ENCODE measurements around the gene EYA2. TPM values are rescaled to one million over a fixed set of nuclear protein-coding genes. Genes with fewer than 3 reads are reported as not detected.

EYA2 gene
- total RNA-seq, 1 donor from 2014 or later, result 94.1 TPM

- Mint-ChIP-seq H3K27me3 (ENCODE audit: unreplicated experiment) (no peaks in the 10 kb centered on the region), H3K4me3 (ENCODE audit: unreplicated experiment) (no peak overlapping the region), H3K9me3 (ENCODE audit: unreplicated experiment) (no peaks in the 10 kb centered on the region), H3K27ac (ENCODE audit: unreplicated experiment) (no peak overlapping the region), H3K4me1 (ENCODE audit: low read depth, unreplicated experiment) (peaks cover 33% of the 10 kb centered on the region), H3K36me3 (ENCODE audit: unreplicated experiment) (no peaks in the 10 kb centered on the region)
- TF ChIP-seq CTCF (IDR thresholded peaks at IDR 0.05; ENCODE audit: partially characterized antibody, unreplicated experiment), result no peak
- DNase-seq, result no peak
These were observed 8.6 kb downstream of the EYA2 start for GRCh38 chr20:46903256-46903655.

- no peak for TF ChIP-seq CTCF (IDR thresholded peaks at IDR 0.05; ENCODE audit: partially characterized antibody, unreplicated experiment)
- Mint-ChIP-seq H3K36me3 (ENCODE audit: unreplicated experiment) (no peaks in the 10 kb centered on the region), H3K9me3 (ENCODE audit: unreplicated experiment) (no peaks in the 10 kb centered on the region), H3K4me3 (ENCODE audit: unreplicated experiment) (no peak overlapping the region), H3K27me3 (ENCODE audit: unreplicated experiment) (no peaks in the 10 kb centered on the region), H3K27ac (ENCODE audit: unreplicated experiment) (no peak overlapping the region), H3K4me1 (ENCODE audit: low read depth, unreplicated experiment) (peaks cover 26% of the 10 kb centered on the region)
- no peak for DNase-seq
These were observed 9.3 kb downstream of the EYA2 start for GRCh38 chr20:46903937-46904336.

- no peak for DNase-seq
These were observed 10.9 kb downstream of the EYA2 start for GRCh38 chr20:46905364-46906125.

GRCh38 chr20:46913329-46914044 is 18.8 kb downstream of the EYA2 start:
- Mint-ChIP-seq H3K27me3 (ENCODE audit: unreplicated experiment) (peaks cover 4% of the 10 kb centered on the region), H3K36me3 (ENCODE audit: unreplicated experiment) (peaks cover 17% of the 10 kb centered on the region), H3K4me1 (ENCODE audit: low read depth, unreplicated experiment) (peaks cover 26% of the 10 kb centered on the region), H3K4me3 (ENCODE audit: unreplicated experiment) (no peak overlapping the region), H3K9me3 (ENCODE audit: unreplicated experiment) (peaks cover 6% of the 10 kb centered on the region), H3K27ac (ENCODE audit: unreplicated experiment) (peak overlapping the region; percentile 60)
- no peak for DNase-seq
- TF ChIP-seq CTCF (IDR thresholded peaks at IDR 0.05; ENCODE audit: partially characterized antibody, unreplicated experiment), result no peak

More at GRCh38 chr20:46905364-46906125, 10.9 kb downstream of the EYA2 start:
- TF ChIP-seq CTCF (IDR thresholded peaks at IDR 0.05; ENCODE audit: partially characterized antibody, unreplicated experiment), result no peak
- H3K36me3 Mint-ChIP-seq (ENCODE audit: unreplicated experiment), result no peaks in the 10 kb centered on the region
- H3K27ac Mint-ChIP-seq (ENCODE audit: unreplicated experiment), result no peak overlapping the region
- H3K4me3 Mint-ChIP-seq (ENCODE audit: unreplicated experiment), result no peak overlapping the region
- H3K9me3 Mint-ChIP-seq (ENCODE audit: unreplicated experiment), result no peaks in the 10 kb centered on the region
- peaks cover 20% of the 10 kb centered on the region for H3K4me1 Mint-ChIP-seq (ENCODE audit: low read depth, unreplicated experiment)
- no peaks in the 10 kb centered on the region for H3K27me3 Mint-ChIP-seq (ENCODE audit: unreplicated experiment)

Data from glutamatergic neuron (in vitro differentiated cells).